Endodermal cell (in vitro differentiated cells): Measurements from ENCODE around the gene TXNIP. TPM values are rescaled to one million over a fixed set of nuclear protein-coding genes. Genes with fewer than 3 reads are reported as not detected.

Source experiments
- DNase-seq: peaks from one replicate; pipeline ENCODE4 v3.0.0-alpha.2; 2017
- H3K27ac ChIP-seq: 2 replicates; pipeline ENCODE4 v1.5.1; 2013; ENCODE audit warnings: mild to moderate bottlenecking, low read depth, low read length, moderate library complexity
- H3K27me3 ChIP-seq: 2 replicates; pipeline ENCODE4 v1.6.1; 2013; ENCODE audit warnings: mild to moderate bottlenecking, low read length, moderate library complexity; ENCODE audit not compliant: insufficient read depth, control insufficient read depth, poor library complexity, severe bottlenecking
- H3K36me3 ChIP-seq: 2 replicates; pipeline ENCODE4 v1.7.0; 2013; ENCODE audit warnings: mild to moderate bottlenecking, low read length, moderate library complexity; ENCODE audit not compliant: control insufficient read depth, insufficient read depth
- H3K4me1 ChIP-seq: one replicate; pipeline ENCODE4 v1.7.0; 2013; ENCODE audit warnings: low read length; ENCODE audit not compliant: control insufficient read depth, insufficient read depth
- H3K4me3 ChIP-seq: 2 replicates; pipeline ENCODE4 v1.5.1; 2013; ENCODE audit warnings: mild to moderate bottlenecking, low read length, moderate library complexity
- H3K9ac ChIP-seq: 2 replicates; pipeline ENCODE4 v1.6.1; 2013; ENCODE audit warnings: mild to moderate bottlenecking, low read length, moderate library complexity; ENCODE audit not compliant: poor library complexity, severe bottlenecking; ENCODE audit errors: extremely low read depth
- H3K9me3 ChIP-seq: 2 replicates; pipeline ENCODE4 v1.6.1; 2013; ENCODE audit warnings: mild to moderate bottlenecking, low read length, moderate library complexity; ENCODE audit not compliant: control insufficient read depth
- H3K27ac Mint-ChIP-seq: 2 replicates; pipeline ENCODE4 v1.8.0; 2020; ENCODE audit warnings: mixed read lengths
- H3K27me3 Mint-ChIP-seq: 2 replicates; pipeline ENCODE4 v1.8.0; 2021; ENCODE audit warnings: mild to moderate bottlenecking, mixed read lengths; ENCODE audit not compliant: insufficient read depth
- H3K36me3 Mint-ChIP-seq: 2 replicates; pipeline ENCODE4 v1.8.0; 2020; ENCODE audit warnings: low read depth, mixed read lengths
- H3K4me1 Mint-ChIP-seq: 2 replicates; pipeline ENCODE4 v1.8.0; 2020; ENCODE audit warnings: mixed read lengths
- H3K4me3 Mint-ChIP-seq: 2 replicates; pipeline ENCODE4 v1.8.0; 2020; ENCODE audit warnings: mild to moderate bottlenecking, moderate library complexity, mixed read lengths
- H3K9me3 Mint-ChIP-seq: 2 replicates; pipeline ENCODE4 v1.8.0; 2020; ENCODE audit warnings: mild to moderate bottlenecking, mixed read lengths
- CTCF ChIP-seq: fragments of 200-600 bp; sonication (generic); conservative IDR thresholded peaks from 2 replicates; pipeline ENCODE4 v1.5.0; 2021; ENCODE audit warnings: antibody characterized with exemption, mild to moderate bottlenecking
- WGBS, 2 experiments: methylation state at CpG; one replicate each; pipeline versions ENCODE4 v1.1.5 to v1.1.7; 2013; ENCODE audit warnings: missing lambda C conversion rate in 2 of 2, mixed read lengths in 1 of 2; ENCODE audit not compliant: insufficient coverage in 1 of 2, insufficient read length in 1 of 2; 5-methylcytosine and 5-hydroxymethylcytosine counted together
- total RNA-seq, 2 donors: library from RNA; stranded (reverse); fragmentation: NEBNext Ultra II Directional in 1 of 2; extraction: Animal tissue kit (Norgen Biotek cat#: 25700) in 1 of 2; gene quantifications; 2 replicates in 1 of 2; 3 replicates in 1 of 2; pipeline ENCODE4 v1.2.1, GENCODE V29; 2021

TXNIP gene
- total RNA-seq, 2 donors from 2014 or later = 9.9 to 12.2 TPM

GRCh38 chr1:145990249-145990855, 6.0 kb downstream of the TXNIP start:
- 90 to 96% methylated on average over 6 to 7 of the region's 7 CpGs for WGBS, 2 experiments
- Histone ChIP-seq H3K9me3 (no peaks in the 10 kb centered on the region), H3K4me3 (no peak overlapping the region), H3K27ac (no peak overlapping the region), H3K36me3 (peaks cover 6% of the 10 kb centered on the region), H3K27me3 (no peaks in the 10 kb centered on the region), H3K9ac (no peak overlapping the region), H3K4me1 (peaks cover 1% of the 10 kb centered on the region)
- no peak for DNase-seq
- Mint-ChIP-seq H3K9me3 (no peaks in the 10 kb centered on the region), H3K4me3 (no peak overlapping the region), H3K27me3 (no peaks in the 10 kb centered on the region), H3K27ac (peak overlapping the region; percentile 1), H3K36me3 (peaks cover 28% of the 10 kb centered on the region), H3K4me1 (peaks cover 23% of the 10 kb centered on the region)
- TF ChIP-seq CTCF = peak; percentile 22

GRCh38 chr1:145988773-145989172, 7.6 kb downstream of the TXNIP start:
- no peak overlapping the region for H3K4me3 Mint-ChIP-seq
- peaks cover 21% of the 10 kb centered on the region for H3K4me1 Mint-ChIP-seq
- Histone ChIP-seq H3K36me3 (peaks cover 1% of the 10 kb centered on the region), H3K27ac (no peak overlapping the region), H3K27me3 (no peaks in the 10 kb centered on the region), H3K9ac (no peak overlapping the region), H3K4me1 (peaks cover 9% of the 10 kb centered on the region), H3K9me3 (no peaks in the 10 kb centered on the region), H3K4me3 (no peak overlapping the region)
- no peak for DNase-seq
- WGBS, 2 experiments = 96% methylated on average over 4 to 5 of the region's 5 CpGs
- no peak overlapping the region for H3K27ac Mint-ChIP-seq
- H3K27me3 Mint-ChIP-seq = no peaks in the 10 kb centered on the region
- H3K36me3 Mint-ChIP-seq = peaks cover 13% of the 10 kb centered on the region
- no peak for TF ChIP-seq CTCF
- no peaks in the 10 kb centered on the region for H3K9me3 Mint-ChIP-seq

GRCh38 chr1:145987926-145988325, 8.5 kb downstream of the TXNIP start:
- TF ChIP-seq CTCF = no peak
- DNase-seq = no peak
- H3K27me3 Mint-ChIP-seq = no peaks in the 10 kb centered on the region
- H3K27ac Mint-ChIP-seq = no peak overlapping the region
- no peak overlapping the region for H3K4me3 Mint-ChIP-seq
- WGBS, 2 experiments = 86 to 96% methylated on average over 1 of the region's 1 CpG
- no peaks in the 10 kb centered on the region for H3K9me3 Mint-ChIP-seq
- Histone ChIP-seq H3K9ac (no peak overlapping the region), H3K27ac (no peak overlapping the region), H3K9me3 (no peaks in the 10 kb centered on the region), H3K36me3 (no peaks in the 10 kb centered on the region), H3K4me1 (peaks cover 9% of the 10 kb centered on the region), H3K27me3 (no peaks in the 10 kb centered on the region), H3K4me3 (no peak overlapping the region)
- H3K36me3 Mint-ChIP-seq = peaks cover 5% of the 10 kb centered on the region
- H3K4me1 Mint-ChIP-seq = peaks cover 21% of the 10 kb centered on the region
